Stomach (tissue), 9 donors: ENCODE measurements around the gene NENF. TPM values are rescaled to one million over a fixed set of nuclear protein-coding genes. Genes with fewer than 3 reads are reported as not detected.

Source experiments
- DNase-seq, 2 donors: peaks; one replicate each; pipeline versions ENCODE4 v3.0.0 to v3.0.0-alpha.2; 2013 to 2019
- H3K27ac ChIP-seq, 5 donors: fragments of 200-600 bp in 4 of 5; sonication (generic) in 4 of 5; one replicate each; pipeline ENCODE4 v1.5.1; 2013 to 2019; ENCODE audit warnings: mild to moderate bottlenecking in 1 of 5, moderate library complexity in 1 of 5
- H3K27me3 ChIP-seq, 3 donors: fragments of 200-600 bp; sonication (generic); one replicate each; pipeline ENCODE4 v1.5.1; 2017 to 2019; ENCODE audit warnings: mixed run types in 1 of 3
- H3K36me3 ChIP-seq, 4 donors: fragments of 200-600 bp; sonication (generic); 1 replicate in 3 of 4; 2 replicates in 1 of 4; pipeline ENCODE4 v1.5.1; 2016 to 2019
- H3K4me1 ChIP-seq, 4 donors: fragments of 200-600 bp; sonication (generic); one replicate each; pipeline ENCODE4 v1.5.1; 2016 to 2019
- H3K4me3 ChIP-seq, 4 donors: fragments of 200-600 bp; sonication (generic) in 3 of 4; one replicate each; pipeline ENCODE4 v1.5.1; 2016 to 2019; ENCODE audit warnings: mild to moderate bottlenecking in 1 of 4
- H3K9me3 ChIP-seq, 4 donors: fragments of 200-600 bp; sonication (generic); one replicate each; pipeline ENCODE4 v1.5.1; 2016 to 2019
- CTCF ChIP-seq, 7 experiments: fragments of 450-650 bp in 4 of 7; fragments of 200-600 bp in 3 of 7; sonication (generic) in 3 of 7; IDR thresholded peaks; one replicate each; pipeline ENCODE4 v1.5.1; 2016 to 2019; ENCODE audit warnings: antibody characterized with exemption in 7 of 7, control low read depth in 2 of 7, mild to moderate bottlenecking in 1 of 7
- EP300 ChIP-seq: sonication (generic); formaldehyde crosslinking; IDR thresholded peaks from one replicate; pipeline ENCODE4 v1.6.1; 2017; ENCODE audit warnings: antibody characterized with exemption
- POLR2A ChIP-seq, 4 donors: fragments of 450-650 bp; IDR thresholded peaks; one replicate each; pipeline ENCODE4 v1.6.1; 2016; ENCODE audit warnings: antibody characterized with exemption in 4 of 4, control low read depth in 2 of 4, mild to moderate bottlenecking in 1 of 4, moderate library complexity in 1 of 4
- POLR2AphosphoS5 ChIP-seq, 3 donors: sonication (generic); formaldehyde crosslinking; IDR thresholded peaks; one replicate each; pipeline ENCODE4 v1.6.1; 2016; ENCODE audit warnings: antibody characterized with exemption in 3 of 3
- WGBS, 5 donors: extraction: QIAGEN DNeasy Blood & Tissue Kit in 3 of 5; methylation state at CpG; one replicate each; pipeline versions ENCODE4 v1.1.5 to v1.1.7; 2013 to 2018; 5-methylcytosine and 5-hydroxymethylcytosine counted together
- intact Hi-C: fragments of 100-400 bp; cut with DNase I; formaldehyde crosslinking; loops from one replicate; pipeline ENCODE4 v1.15.1; 2023; ENCODE audit warnings: low total_unique reads
- polyA plus RNA-seq, 3 donors: library from polyadenylated mRNA; stranded (reverse); fragments of 200-250 nt; gene quantifications; one replicate each; pipeline ENCODE4 v1.2.3, GENCODE V29; 2013
- total RNA-seq, 5 donors: library from RNA; depleted of rRNA; stranded (reverse); fragments of >200 nt; gene quantifications; one replicate each; pipeline versions ENCODE4 v1.1.0 to v1.2.3, GENCODE V29; 2014 to 2016
- donor health status: healthy with polysubstance abuse.
- donor health status: Bipolar disorder and iron deficiency.
- donor health status: healthy.

NENF gene
- total and polyA plus RNA-seq, 8 donors: 6.4 to 96.5 (median 38.1) TPM

GRCh38 chr1:212428496-212428895, 4.2 kb upstream of the NENF start:
- Histone ChIP-seq H3K4me3 (no peak overlapping the region), H3K4me1 (peaks cover 6 to 21% (median 11%) of the 10 kb centered on the region in 4 donors), H3K27ac (no peak overlapping the region), H3K27me3 (no peaks in the 10 kb centered on the region), H3K9me3 (no peaks in the 10 kb centered on the region), H3K36me3 (no peaks in the 10 kb centered on the region)
- 60 to 67% (median 63%) methylated on average over 5 of the region's 5 CpGs for WGBS, 5 donors
- intact Hi-C loops: no loop called here
- no peak for TF ChIP-seq POLR2A (IDR thresholded peaks at IDR 0.05)
- no peak for TF ChIP-seq EP300
- TF ChIP-seq POLR2AphosphoS5 (IDR thresholded peaks at IDR 0.05): no peak
- TF ChIP-seq CTCF (IDR thresholded peaks at IDR 0.05): no peak
- no peak for DNase-seq

- WGBS, 5 donors: 72 to 82% (median 77%) methylated on average over 2 of the region's 2 CpGs
Measured at GRCh38 chr1:212430416-212430815, 2.3 kb upstream of the NENF start.

DNA sequence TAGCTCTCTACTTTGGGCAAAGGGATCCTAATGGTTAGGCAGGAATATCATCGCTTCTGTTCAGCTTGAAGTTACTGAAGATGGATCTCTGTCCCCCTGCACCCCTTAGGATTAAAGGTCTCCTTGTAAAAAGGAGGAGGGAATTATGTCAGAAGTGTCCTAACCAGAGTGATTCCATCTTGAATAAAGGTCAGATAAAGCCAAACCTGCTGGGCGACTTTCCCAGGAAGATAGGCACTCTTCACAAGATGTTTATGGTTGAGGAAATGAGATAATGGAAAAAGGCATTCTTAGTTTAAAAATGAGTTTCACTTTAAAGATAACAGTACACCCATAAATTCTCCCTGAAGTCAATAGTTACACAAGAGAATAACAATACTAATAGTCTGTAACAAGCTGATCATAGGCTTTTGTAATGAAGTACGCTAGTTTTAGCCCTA, 1.7 kb upstream of the NENF start:
- H3K27ac ChIP-seq: no peak overlapping the region
- no peaks in the 10 kb centered on the region for H3K36me3 ChIP-seq
- 58 to 69% (median 63%) methylated on average over 3 of the region's 3 CpGs for WGBS, 5 donors
- DNase-seq: peak in 1 of 2 donors; percentile 60
- no peak for TF ChIP-seq EP300
- TF ChIP-seq CTCF (IDR thresholded peaks at IDR 0.05): no peak
- no peak for TF ChIP-seq POLR2AphosphoS5 (IDR thresholded peaks at IDR 0.05)
- TF ChIP-seq POLR2A (IDR thresholded peaks at IDR 0.05): no peak
- no peaks in the 10 kb centered on the region for H3K27me3 ChIP-seq
- peaks cover 15 to 35% (median 23%) of the 10 kb centered on the region in 4 donors for H3K4me1 ChIP-seq
- H3K4me3 ChIP-seq: no peak overlapping the region
- intact Hi-C loops: no loop called here
- H3K9me3 ChIP-seq: no peaks in the 10 kb centered on the region

More at GRCh38 chr1:212430416-212430815, 2.3 kb upstream of the NENF start:
- Histone ChIP-seq H3K4me3 (no peak overlapping the region), H3K27me3 (no peaks in the 10 kb centered on the region), H3K36me3 (no peaks in the 10 kb centered on the region), H3K9me3 (no peaks in the 10 kb centered on the region), H3K27ac (no peak overlapping the region), H3K4me1 (peaks cover 15 to 35% (median 23%) of the 10 kb centered on the region in 4 donors)
- no peak for DNase-seq
- intact Hi-C loops: no loop called here
- TF ChIP-seq POLR2A (IDR thresholded peaks at IDR 0.05) (no peak), CTCF (IDR thresholded peaks at IDR 0.05) (no peak)

- no peak for TF ChIP-seq POLR2AphosphoS5 (IDR thresholded peaks at IDR 0.05)
- TF ChIP-seq CTCF (IDR thresholded peaks at IDR 0.05): no peak
- no peak for TF ChIP-seq POLR2A (IDR thresholded peaks at IDR 0.05)
- no peak for TF ChIP-seq EP300
- Histone ChIP-seq H3K27me3 (no peaks in the 10 kb centered on the region), H3K4me3 (no peak overlapping the region), H3K27ac (no peak overlapping the region), H3K4me1 (peaks cover 15 to 35% (median 23%) of the 10 kb centered on the region in 4 donors), H3K36me3 (no peaks in the 10 kb centered on the region), H3K9me3 (no peaks in the 10 kb centered on the region)
- no peak for DNase-seq
- intact Hi-C loops: no loop called here
- WGBS, 5 donors: 87 to 93% (median 91%) methylated on average over 9 of the region's 9 CpGs
Measured at GRCh38 chr1:212431644-212432043, 1.1 kb upstream of the NENF start.
